C1 segment of cervical spinal cord (tissue), 14 donors: ENCODE measurements around the gene PARP14.

Experiments
- DNase-seq, 14 donors: peaks; one replicate each; lab custom pipeline; 2025; lab: John Stamatoyannopoulos, UW

PARP14 gene

GRCh38 chr3:122770521-122771202 is 90.0 kb downstream of the PARP14 start:
- DNase-seq: no peak

GRCh38 chr3:122772827-122773226 is 92.2 kb downstream of the PARP14 start:
- DNase-seq: no peak

GRCh38 chr3:122773944-122774509 is 93.4 kb downstream of the PARP14 start:
- no peak for DNase-seq

- no peak for DNase-seq
These were observed 93.9 kb downstream of the PARP14 start for GRCh38 chr3:122774564-122774963.

GRCh38 chr3:122776675-122777468 is 96.2 kb downstream of the PARP14 start:
- DNase-seq: no peak

- no peak for DNase-seq
These were observed 96.9 kb downstream of the PARP14 start for GRCh38 chr3:122777563-122777962.
